Activated naive CD4-positive, alpha-beta T cell treated with anti-CD3 and anti-CD28 coated beads, Interleukin-2, amount 10 ng/mL, durations not matched to agents 7 days and 5 days (primary cell): ENCODE measurements around the gene UBD.
A peak's percentile ranks its signal among the peaks of the same experiment; 100 is the strongest.

Experiments
- CTCF ChIA-PET: fragments of 350-600 bp; sonication (Branson Sonifier 250); formaldehyde crosslinking; loops from one replicate; lab custom pipeline; 2021; ENCODE audit warnings: antibody characterized with exemption; lab: Charles Lee
- DNase-seq: peaks from one replicate; pipeline ENCODE4 v3.0.0-alpha.2; 2020
- H3K27ac Mint-ChIP-seq: one replicate; pipeline ENCODE4 v1.8.0; 2021; ENCODE audit warnings: mild to moderate bottlenecking, moderate library complexity, mixed read lengths
- H3K27me3 Mint-ChIP-seq: one replicate; pipeline ENCODE4 v1.8.0; 2021; ENCODE audit warnings: mild to moderate bottlenecking, mixed read lengths
- H3K36me3 Mint-ChIP-seq: one replicate; pipeline ENCODE4 v1.8.0; 2021; ENCODE audit warnings: mixed read lengths
- H3K4me1 Mint-ChIP-seq: one replicate; pipeline ENCODE4 v1.8.0; 2021; ENCODE audit warnings: mixed read lengths
- H3K4me3 Mint-ChIP-seq: one replicate; pipeline ENCODE4 v1.8.0; 2021; ENCODE audit warnings: mild to moderate bottlenecking, moderate library complexity, mixed read lengths
- H3K9me3 Mint-ChIP-seq: one replicate; pipeline ENCODE4 v1.8.0; 2021; ENCODE audit warnings: mixed read lengths

The UBD gene

GRCh38 chr6:29522227-29522626 is 37.3 kb downstream of the UBD start:
- DNase-seq, result no peak
- Mint-ChIP-seq H3K27me3 (peaks cover 30% of the 10 kb centered on the region), H3K4me3 (no peak overlapping the region), H3K27ac (no peak overlapping the region), H3K4me1 (no peaks in the 10 kb centered on the region), H3K9me3 (no peaks in the 10 kb centered on the region), H3K36me3 (no peaks in the 10 kb centered on the region)
- CTCF ChIA-PET, result no interaction called here

DNA sequence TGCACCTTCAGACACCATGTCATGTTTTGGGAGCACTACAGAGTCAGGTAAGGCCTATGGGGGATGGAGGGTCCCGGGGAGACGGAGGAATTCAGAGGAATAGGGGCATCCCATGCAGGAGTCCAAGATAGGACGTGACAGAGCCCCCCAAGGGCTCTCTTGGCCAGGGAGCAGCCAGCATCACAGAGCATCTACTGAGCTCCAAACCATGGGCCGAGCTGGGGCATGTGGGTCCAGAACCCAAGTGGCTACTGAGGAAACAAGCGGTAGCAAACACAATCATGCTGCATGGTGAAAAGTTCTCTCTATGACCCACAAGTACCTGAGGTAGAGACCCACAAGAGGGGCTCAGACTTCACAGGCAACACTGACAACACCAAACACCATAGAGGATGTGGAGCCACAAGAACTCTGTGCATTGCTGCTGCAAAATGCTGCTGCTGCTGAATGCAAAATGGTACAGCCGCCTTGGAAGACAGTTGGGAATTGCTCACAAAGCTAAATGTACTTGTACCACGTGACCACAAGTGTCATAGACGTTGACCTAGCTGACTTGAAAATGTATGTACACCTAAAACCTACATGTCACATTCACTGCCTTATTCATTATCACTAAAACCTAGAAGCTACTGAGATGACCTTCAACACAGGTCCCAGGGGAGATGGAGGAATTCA is 38.4 kb downstream of the UBD start:
- no peaks in the 10 kb centered on the region for H3K9me3 Mint-ChIP-seq
- no peak overlapping the region for H3K27ac Mint-ChIP-seq
- H3K4me1 Mint-ChIP-seq, result peaks cover 6% of the 10 kb centered on the region
- CTCF ChIA-PET, result no interaction called here
- no peak for DNase-seq
- H3K4me3 Mint-ChIP-seq, result no peak overlapping the region
- peaks cover 30% of the 10 kb centered on the region for H3K27me3 Mint-ChIP-seq
- H3K36me3 Mint-ChIP-seq, result no peaks in the 10 kb centered on the region

- H3K27ac Mint-ChIP-seq, result no peak overlapping the region
- H3K4me3 Mint-ChIP-seq, result no peak overlapping the region
- CTCF ChIA-PET, result no interaction called here
Observed at GRCh38 chr6:29520232-29520631, 39.3 kb downstream of the UBD start.

DNA sequence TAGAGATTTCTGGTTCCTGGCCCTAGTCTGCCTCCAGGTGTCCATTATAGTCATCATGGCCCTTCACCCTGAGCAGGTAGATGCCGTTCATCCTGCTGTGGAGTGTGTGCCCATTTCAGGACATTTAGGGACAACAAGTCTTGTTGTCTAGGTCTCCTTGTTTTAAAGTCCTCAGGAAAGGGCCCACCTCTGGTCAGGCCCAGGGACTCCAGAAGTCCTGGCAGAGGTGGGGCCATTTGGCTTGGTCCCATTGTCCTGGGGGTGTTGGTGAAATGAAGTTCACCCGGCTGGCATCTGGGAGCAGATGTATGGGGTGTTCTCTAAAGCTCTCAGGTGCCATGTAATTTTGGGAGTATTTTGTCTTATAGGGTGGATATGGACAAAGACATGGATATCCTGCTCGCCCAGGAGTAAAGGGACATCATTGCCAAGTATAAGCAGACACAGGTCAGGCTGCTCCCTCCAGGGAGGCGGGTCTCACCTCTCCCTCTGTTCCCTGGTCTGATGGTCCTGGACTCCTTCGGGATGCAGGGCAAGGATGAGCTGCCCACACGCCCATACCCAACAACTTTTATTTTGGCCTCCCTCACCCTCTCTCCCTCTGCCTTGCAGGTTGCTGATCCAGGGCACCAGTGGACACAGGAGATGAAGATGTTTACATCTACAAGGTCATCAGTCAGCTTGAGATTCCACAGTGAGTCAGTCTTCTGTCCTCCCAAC is 40.1 kb downstream of the UBD start:
- Mint-ChIP-seq H3K36me3 (no peaks in the 10 kb centered on the region), H3K27ac (no peak overlapping the region), H3K4me3 (no peak overlapping the region), H3K27me3 (peaks cover 16% of the 10 kb centered on the region), H3K9me3 (no peaks in the 10 kb centered on the region), H3K4me1 (peaks cover 16% of the 10 kb centered on the region)
- CTCF ChIA-PET, result no interaction called here
- DNase-seq, result no peak

More at GRCh38 chr6:29520232-29520631, 39.3 kb downstream of the UBD start:
- DNase-seq, result no peak
- peaks cover 13% of the 10 kb centered on the region for H3K4me1 Mint-ChIP-seq
- peaks cover 21% of the 10 kb centered on the region for H3K27me3 Mint-ChIP-seq
- H3K36me3 Mint-ChIP-seq, result no peaks in the 10 kb centered on the region
- no peaks in the 10 kb centered on the region for H3K9me3 Mint-ChIP-seq

- no peaks in the 10 kb centered on the region for H3K9me3 Mint-ChIP-seq
- peaks cover 12% of the 10 kb centered on the region for H3K27me3 Mint-ChIP-seq
- no peak overlapping the region for H3K4me3 Mint-ChIP-seq
- CTCF ChIA-PET, result no interaction called here
- no peak for DNase-seq
- no peaks in the 10 kb centered on the region for H3K36me3 Mint-ChIP-seq
- peaks cover 16% of the 10 kb centered on the region for H3K4me1 Mint-ChIP-seq
- no peak overlapping the region for H3K27ac Mint-ChIP-seq
Observed at GRCh38 chr6:29517728-29518440, 41.6 kb downstream of the UBD start.

- no peaks in the 10 kb centered on the region for H3K9me3 Mint-ChIP-seq
- no peak overlapping the region for H3K27ac Mint-ChIP-seq
- no peak overlapping the region for H3K4me3 Mint-ChIP-seq
- CTCF ChIA-PET, result no interaction called here
- H3K36me3 Mint-ChIP-seq, result no peaks in the 10 kb centered on the region
- DNase-seq, result no peak
- H3K4me1 Mint-ChIP-seq, result peaks cover 16% of the 10 kb centered on the region
- H3K27me3 Mint-ChIP-seq, result peaks cover 12% of the 10 kb centered on the region
Observed at GRCh38 chr6:29517245-29517644, 42.3 kb downstream of the UBD start.

- CTCF ChIA-PET, result no interaction called here
- Mint-ChIP-seq H3K36me3 (no peaks in the 10 kb centered on the region), H3K4me1 (peaks cover 16% of the 10 kb centered on the region), H3K4me3 (no peak overlapping the region), H3K27ac (no peak overlapping the region), H3K9me3 (no peaks in the 10 kb centered on the region), H3K27me3 (peaks cover 12% of the 10 kb centered on the region)
- peak; percentile 45 for DNase-seq
Observed at GRCh38 chr6:29516108-29516507, 43.4 kb downstream of the UBD start.

DNA sequence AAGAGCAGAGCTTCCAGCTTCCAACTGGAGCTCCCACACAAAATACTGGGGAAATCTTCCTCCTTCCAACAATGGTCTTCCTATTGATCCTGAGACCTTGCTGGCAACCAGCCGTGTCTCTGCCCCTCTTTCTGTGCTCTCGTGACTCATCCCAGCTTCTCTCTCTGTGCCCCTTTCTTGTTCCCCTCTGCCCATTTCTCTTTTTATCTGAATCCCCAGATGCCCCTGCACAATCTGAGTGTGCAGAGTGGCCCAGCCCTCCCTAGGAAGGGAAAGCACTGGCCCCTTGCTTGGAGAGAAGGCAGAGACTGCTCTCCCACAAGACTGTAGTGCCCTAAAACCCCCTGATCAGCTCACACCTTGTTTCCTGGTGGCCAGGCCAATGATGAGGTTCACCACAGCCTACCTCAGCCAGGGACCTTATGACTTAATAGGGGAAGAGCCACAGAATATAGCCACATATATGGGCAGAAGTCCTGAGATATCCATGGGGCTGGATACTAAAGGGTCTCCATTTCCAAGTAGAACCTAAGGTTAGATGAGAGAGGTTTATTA is 48.7 kb downstream of the UBD start:
- CTCF ChIA-PET, result no interaction called here
- H3K27me3 Mint-ChIP-seq, result peaks cover 14% of the 10 kb centered on the region
- peaks cover 7% of the 10 kb centered on the region for H3K4me1 Mint-ChIP-seq
- no peak overlapping the region for H3K27ac Mint-ChIP-seq
- no peaks in the 10 kb centered on the region for H3K9me3 Mint-ChIP-seq
- no peak overlapping the region for H3K4me3 Mint-ChIP-seq
- DNase-seq, result no peak
- no peaks in the 10 kb centered on the region for H3K36me3 Mint-ChIP-seq

DNA sequence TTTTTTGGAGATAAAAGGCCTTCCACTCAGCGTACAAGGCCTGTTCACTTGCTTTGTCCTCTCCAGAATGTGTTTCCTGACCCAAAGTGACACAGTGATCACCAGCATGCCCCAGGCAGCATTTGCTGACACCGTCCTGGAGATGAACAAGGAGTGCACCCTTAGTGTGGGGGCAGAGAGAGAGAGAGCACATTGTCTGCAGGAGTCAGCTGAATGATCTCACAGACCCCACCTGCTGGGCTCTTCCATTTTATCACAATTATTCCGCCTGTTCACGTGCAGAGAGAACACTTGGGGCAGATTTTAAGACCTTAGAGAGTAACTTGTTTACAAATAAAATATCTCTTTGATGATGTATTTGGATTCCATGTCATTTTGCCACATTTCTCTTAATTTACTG is 49.3 kb downstream of the UBD start:
- Mint-ChIP-seq H3K4me3 (no peak overlapping the region), H3K36me3 (no peaks in the 10 kb centered on the region), H3K27ac (no peak overlapping the region), H3K9me3 (no peaks in the 10 kb centered on the region), H3K27me3 (peaks cover 15% of the 10 kb centered on the region), H3K4me1 (peaks cover 3% of the 10 kb centered on the region)
- CTCF ChIA-PET, result no interaction called here
- no peak for DNase-seq

- no peak overlapping the region for H3K4me3 Mint-ChIP-seq
- CTCF ChIA-PET, result no interaction called here
- H3K27ac Mint-ChIP-seq, result no peak overlapping the region
- H3K4me1 Mint-ChIP-seq, result no peaks in the 10 kb centered on the region
- DNase-seq, result no peak
- H3K9me3 Mint-ChIP-seq, result no peaks in the 10 kb centered on the region
- no peaks in the 10 kb centered on the region for H3K36me3 Mint-ChIP-seq
- peaks cover 15% of the 10 kb centered on the region for H3K27me3 Mint-ChIP-seq
Observed at GRCh38 chr6:29509711-29510110, 49.8 kb downstream of the UBD start.

DNA sequence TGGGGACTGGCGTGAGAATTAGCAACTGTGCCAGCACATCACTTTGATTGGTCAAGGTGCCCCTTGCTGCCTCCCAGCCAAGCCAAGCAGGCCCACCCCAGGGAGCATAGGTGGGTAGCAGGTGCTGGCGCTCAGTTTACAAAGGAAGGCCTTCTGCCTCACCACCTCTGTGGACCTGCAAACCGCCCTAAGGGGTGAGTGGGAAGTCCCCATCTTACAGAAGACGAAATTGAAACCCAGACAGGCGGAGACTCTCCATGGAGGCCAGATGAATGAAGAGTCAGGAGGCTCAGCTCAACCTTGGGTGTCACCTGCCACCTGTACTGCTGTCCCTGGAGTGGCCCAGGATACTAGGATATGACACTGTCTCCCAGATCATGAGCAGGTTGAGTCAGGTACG is 50.3 kb downstream of the UBD start:
- Mint-ChIP-seq H3K4me1 (no peaks in the 10 kb centered on the region), H3K27me3 (peaks cover 12% of the 10 kb centered on the region), H3K4me3 (no peak overlapping the region), H3K9me3 (no peaks in the 10 kb centered on the region), H3K36me3 (no peaks in the 10 kb centered on the region), H3K27ac (no peak overlapping the region)
- DNase-seq, result no peak
- CTCF ChIA-PET, result no interaction called here

DNA sequence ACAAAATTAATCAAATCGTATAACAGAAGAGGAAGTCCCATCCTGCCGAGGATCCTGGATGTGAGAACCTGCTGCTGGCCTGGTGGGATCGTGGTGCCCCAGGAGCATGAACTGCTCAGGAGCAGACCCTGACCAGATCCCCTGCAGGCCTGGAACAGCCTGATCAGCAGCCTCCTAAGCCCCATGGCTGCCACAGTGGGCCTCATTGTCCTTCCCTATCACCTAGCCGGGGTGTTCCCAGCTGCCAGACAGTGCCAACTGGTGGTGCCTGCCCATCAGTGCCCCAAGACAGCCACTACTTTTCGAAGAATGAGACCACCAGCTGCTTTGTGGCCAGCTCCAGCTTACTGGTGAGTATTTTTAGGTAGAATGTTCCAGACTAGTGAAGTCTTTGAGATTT is 52.2 kb downstream of the UBD start:
- Mint-ChIP-seq H3K27me3 (peaks cover 20% of the 10 kb centered on the region), H3K9me3 (no peaks in the 10 kb centered on the region), H3K4me1 (no peaks in the 10 kb centered on the region), H3K4me3 (no peak overlapping the region), H3K27ac (no peak overlapping the region), H3K36me3 (no peaks in the 10 kb centered on the region)
- no peak for DNase-seq
- CTCF ChIA-PET, result interaction anchor here (0.6 kb wide), 1 partner anchor 17 kb away, joined by 3 read pairs; no protein-coding TSS in a partner anchor

DNA sequence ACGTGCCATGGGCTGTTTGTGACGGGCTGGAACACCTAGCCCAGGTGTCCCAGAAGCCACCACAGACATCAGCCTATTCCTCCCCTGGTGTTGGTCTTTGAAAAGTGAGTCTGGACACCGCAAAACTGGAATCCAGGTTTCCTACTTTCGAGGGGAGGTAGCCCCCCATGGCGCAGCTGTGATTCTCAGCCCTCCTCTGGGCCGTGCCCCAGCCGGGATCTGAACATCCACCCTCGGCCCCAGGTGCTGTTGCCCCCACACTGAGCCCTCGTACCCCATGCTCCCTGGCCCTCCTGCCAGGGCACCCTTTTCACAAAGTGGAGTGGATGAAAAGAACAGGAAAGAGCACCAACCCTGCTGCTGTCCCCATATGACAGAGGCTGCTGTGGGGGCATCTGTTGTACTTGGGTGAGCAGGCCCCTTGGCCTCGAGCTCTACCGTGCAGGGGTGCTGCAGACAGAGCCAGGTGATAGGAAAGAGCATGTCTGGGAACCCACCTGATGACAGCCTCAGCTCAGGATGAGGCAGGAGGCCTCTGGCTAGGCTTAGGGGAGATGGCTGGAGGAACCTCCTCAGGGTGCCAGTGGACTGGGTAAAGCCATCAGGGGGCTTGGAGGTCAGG is 53.0 kb downstream of the UBD start:
- Mint-ChIP-seq H3K36me3 (no peaks in the 10 kb centered on the region), H3K4me1 (no peaks in the 10 kb centered on the region), H3K27me3 (peaks cover 25% of the 10 kb centered on the region), H3K4me3 (no peak overlapping the region), H3K27ac (no peak overlapping the region), H3K9me3 (no peaks in the 10 kb centered on the region)
- DNase-seq, result no peak
- CTCF ChIA-PET, result no interaction called here

DNA sequence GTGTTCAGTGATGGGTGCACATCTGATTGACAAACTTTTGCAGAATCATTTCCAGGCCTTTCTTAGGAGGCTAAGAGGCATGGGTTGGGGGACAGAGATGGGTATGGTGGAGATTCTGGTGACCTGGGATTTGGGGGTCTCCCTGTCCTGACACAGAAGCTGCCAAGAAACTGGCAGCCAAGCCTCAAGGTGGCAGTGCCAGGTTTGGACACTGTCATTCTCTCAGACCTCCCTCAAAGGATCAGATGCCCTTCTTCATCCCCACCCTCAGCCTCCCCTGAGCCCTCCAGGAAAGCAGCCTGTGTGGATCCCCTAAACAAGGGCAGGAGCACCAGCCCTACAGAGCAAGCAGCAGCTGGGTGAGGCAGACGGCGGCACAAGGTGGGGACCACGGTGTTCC is 53.7 kb downstream of the UBD start:
- CTCF ChIA-PET, result no interaction called here
- no peak overlapping the region for H3K27ac Mint-ChIP-seq
- no peaks in the 10 kb centered on the region for H3K4me1 Mint-ChIP-seq
- H3K36me3 Mint-ChIP-seq, result no peaks in the 10 kb centered on the region
- peaks cover 23% of the 10 kb centered on the region for H3K27me3 Mint-ChIP-seq
- H3K9me3 Mint-ChIP-seq, result no peaks in the 10 kb centered on the region
- no peak for DNase-seq
- no peak overlapping the region for H3K4me3 Mint-ChIP-seq
